Body of pancreas (tissue), 4 donors: ENCODE data around the gene LRIG1.

Experiments used
- CTCF ChIP-seq, 7 experiments: fragments of 450-650 bp in 4 of 7; fragments of 200-600 bp in 3 of 7; sonication (generic) in 3 of 7; IDR thresholded peaks; one replicate each; pipeline ENCODE4 v1.5.1; 2016 to 2019; ENCODE audit warnings: antibody characterized with exemption in 7 of 7
- POLR2A ChIP-seq, 3 donors: fragments of 450-650 bp; IDR thresholded peaks; one replicate each; pipeline ENCODE4 v1.6.1; 2016; ENCODE audit warnings: antibody characterized with exemption in 3 of 3, mild to moderate bottlenecking in 2 of 3

DNA sequence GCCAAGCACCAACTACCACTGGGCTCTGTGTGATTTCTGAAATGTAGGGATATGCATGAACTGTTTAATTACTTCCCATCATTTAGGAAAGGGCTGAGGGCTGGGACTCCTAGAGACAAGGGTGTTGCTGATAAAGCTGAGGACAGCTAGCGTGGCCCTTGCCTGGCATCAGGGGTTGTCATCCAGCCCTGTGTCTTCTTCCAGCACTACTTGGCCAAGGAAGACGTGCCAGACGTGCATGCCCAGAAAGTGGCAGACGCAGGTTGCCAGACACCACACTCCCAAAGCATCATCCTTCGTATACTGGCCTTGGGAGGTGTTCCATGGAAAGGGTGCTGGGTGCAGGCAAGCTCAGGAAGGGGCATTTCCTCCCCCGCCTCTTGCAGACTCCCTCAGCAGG lies 64.8 kb downstream of the LRIG1 start:
- no peak for TF ChIP-seq CTCF (IDR thresholded peaks at IDR 0.05)
- no peak for TF ChIP-seq POLR2A (IDR thresholded peaks at IDR 0.05)
